HG03103 (cell line): ENCODE results near the gene RBM27.
"Not testable (repeated sequence)": the region's sequence is repeated elsewhere in the genome, so short reads cannot be mapped to it uniquely, and the experiment has no call there.

Experiments
- ATAC-seq: cut with Tn5 transposase; IDR thresholded peaks from one replicate; pipeline ENCODE4 v1.9.1; 2021; ENCODE audit warnings: low read depth; ENCODE audit not compliant: unreplicated experiment

RBM27 gene, protein sequence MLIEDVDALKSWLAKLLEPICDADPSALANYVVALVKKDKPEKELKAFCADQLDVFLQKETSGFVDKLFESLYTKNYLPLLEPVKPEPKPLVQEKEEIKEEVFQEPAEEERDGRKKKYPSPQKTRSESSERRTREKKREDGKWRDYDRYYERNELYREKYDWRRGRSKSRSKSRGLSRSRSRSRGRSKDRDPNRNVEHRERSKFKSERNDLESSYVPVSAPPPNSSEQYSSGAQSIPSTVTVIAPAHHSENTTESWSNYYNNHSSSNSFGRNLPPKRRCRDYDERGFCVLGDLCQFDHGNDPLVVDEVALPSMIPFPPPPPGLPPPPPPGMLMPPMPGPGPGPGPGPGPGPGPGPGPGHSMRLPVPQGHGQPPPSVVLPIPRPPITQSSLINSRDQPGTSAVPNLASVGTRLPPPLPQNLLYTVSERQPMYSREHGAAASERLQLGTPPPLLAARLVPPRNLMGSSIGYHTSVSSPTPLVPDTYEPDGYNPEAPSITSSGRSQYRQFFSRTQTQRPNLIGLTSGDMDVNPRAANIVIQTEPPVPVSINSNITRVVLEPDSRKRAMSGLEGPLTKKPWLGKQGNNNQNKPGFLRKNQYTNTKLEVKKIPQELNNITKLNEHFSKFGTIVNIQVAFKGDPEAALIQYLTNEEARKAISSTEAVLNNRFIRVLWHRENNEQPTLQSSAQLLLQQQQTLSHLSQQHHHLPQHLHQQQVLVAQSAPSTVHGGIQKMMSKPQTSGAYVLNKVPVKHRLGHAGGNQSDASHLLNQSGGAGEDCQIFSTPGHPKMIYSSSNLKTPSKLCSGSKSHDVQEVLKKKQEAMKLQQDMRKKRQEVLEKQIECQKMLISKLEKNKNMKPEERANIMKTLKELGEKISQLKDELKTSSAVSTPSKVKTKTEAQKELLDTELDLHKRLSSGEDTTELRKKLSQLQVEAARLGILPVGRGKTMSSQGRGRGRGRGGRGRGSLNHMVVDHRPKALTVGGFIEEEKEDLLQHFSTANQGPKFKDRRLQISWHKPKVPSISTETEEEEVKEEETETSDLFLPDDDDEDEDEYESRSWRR

DNA sequence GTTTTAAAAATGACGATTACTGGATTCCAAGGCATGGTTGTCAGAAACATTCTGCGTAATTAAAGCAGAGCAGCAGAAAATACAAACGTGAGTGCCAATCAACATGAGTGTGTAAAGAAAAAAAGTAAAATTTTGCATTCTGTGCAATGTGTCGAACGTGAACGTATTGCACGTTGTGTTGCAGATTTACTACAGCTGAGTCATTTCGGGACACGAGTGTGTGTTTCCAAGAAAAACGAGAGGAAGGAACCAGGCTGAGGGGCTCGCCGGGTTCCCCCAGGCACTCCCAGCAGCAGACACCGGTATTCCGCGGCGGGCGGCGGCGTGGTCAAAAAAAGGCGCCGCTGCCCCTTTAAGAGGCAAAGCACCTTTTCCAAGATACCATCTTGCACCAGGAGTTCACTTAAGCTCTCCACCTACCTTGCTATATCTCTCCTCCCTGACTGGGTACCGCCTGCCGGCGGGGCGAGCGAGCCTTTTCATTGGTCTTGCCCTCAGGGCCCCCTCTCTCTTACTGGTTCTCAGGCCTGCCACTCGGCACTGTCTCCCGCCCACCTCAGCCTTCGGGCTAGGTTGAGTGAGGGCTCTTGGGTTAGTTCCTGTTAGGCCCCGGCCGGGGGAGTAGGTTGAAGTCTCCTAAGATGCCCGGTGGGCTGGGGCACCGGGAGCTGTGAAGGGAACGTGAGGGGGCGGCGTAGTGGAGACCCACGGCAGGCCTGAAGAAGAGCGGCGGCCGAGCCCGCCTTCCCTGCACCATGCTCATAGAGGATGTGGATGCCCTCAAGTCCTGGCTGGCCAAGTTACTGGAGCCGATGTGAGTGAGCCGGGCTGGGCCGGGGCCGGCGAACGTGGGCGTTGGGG is at the start of gene RBM27:
TSS of gene RBM27 (plus strand) at position 595 of the 861 bp plus-strand sequence. CDS start at position 756, 161 bp downstream.
- ATAC-seq: peak; percentile 99

DNA sequence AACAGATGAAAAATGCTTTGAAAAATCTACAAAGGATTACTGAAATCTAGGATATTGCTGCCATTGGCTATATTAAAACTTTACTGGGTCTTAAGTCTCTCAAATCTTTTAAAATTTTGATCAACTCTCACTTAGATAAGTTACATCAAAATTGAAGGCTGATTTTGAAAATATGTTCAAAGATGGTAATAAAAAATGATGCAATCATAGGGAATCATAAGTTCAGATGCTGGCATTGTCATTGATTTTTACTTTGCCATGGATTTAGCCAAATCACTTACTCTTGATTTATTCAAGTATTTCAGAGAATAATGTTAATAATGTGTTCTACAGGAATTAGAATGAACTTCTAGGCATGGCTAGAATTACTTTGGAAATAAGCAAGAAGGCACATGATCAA is 45.1 kb upstream of the RBM27 start:
- ATAC-seq: no peak

DNA sequence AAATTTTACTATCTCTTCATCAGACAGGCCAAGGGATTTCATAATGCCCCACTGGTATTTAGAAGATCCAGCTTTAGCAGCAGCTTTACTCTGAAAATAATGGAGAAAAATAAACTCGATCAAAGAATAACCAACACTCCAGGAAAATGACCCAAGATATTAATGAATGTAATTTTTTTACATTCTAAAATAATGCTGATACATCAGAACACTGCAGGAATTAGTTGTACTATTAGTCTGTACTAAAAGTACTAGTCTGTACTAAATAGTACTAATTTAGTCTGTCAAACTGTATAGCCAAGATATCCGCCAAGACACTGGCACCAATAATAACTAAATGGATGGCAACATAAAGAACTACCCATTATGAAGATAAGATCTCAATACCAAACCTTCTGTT is 39.0 kb upstream of the RBM27 start:
- no peak for ATAC-seq

DNA sequence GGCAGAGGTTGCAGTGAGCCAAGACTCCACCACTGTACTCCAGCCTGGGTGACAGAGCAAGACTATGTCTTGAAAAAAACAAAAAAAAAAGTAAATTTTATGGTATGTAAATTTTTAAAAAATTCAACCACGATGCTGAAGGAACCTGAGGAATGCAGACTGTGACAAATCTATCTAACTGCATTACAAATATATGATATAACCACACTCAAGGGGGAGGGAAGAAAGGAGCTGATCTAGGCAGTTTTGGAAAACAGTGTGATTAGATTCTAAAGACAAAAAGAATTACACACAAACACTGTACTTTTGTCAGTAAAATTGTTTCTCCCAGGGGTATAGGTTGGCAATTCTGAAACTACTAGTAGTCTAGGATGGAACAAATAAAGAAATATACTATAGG is 37.9 kb upstream of the RBM27 start:
- ATAC-seq: no peak

DNA sequence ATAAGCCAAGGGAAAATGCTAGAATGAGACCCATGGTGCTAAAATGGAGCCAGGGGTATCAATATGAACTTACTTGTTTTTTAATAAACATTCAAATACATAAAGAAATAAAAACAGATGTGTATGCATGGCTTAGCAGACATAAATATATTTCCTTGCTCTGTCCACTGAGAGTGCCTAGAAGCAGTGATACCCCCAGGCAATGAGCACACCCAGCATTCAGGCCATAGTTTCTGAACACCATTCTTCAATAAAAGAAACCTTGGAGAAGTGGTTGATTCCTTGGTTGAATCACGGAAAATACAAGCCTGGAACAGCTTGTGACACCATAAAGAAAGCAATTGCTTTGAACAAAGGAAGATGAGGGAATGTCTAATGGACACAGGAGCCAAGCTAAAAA is 37.5 kb upstream of the RBM27 start:
- no peak for ATAC-seq

DNA sequence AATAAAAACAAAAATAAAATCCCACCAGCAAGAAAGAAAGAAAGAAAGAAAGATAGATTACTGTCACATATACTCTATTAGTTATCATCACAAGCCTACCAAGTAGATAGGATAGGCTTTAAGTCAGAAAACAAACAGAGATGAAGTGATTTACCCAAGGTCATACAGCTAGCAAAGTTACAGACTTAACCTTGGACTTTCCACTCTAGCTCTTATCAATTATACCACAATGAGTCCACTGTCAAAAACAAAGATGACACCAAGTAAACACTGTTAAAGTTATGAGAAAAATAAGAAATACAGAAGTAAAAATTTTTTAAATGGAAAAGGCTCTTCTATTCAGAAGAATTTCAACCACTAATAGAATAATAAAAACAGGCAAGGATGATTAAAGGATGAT is 34.3 kb upstream of the RBM27 start:
- no peak for ATAC-seq

DNA sequence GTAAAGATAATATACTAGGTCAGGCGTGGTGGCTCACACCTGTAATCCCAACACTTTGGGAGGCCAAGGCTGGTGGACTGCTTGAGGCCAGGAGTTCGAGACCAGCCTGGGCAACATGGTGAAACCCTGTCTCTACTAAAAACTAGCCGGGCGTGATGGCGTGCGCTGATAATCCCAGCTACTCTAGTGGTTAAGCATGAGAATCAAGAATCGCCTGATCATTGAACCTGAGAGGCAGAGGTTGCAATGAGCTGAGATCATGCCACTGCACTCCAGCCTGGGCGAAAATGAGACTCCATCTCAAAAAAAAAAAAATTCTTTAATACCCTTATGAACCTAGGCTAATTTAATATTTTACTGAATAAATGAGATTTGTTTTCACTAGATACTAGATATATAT is 30.4 kb upstream of the RBM27 start:
- peak; percentile 37 for ATAC-seq

DNA sequence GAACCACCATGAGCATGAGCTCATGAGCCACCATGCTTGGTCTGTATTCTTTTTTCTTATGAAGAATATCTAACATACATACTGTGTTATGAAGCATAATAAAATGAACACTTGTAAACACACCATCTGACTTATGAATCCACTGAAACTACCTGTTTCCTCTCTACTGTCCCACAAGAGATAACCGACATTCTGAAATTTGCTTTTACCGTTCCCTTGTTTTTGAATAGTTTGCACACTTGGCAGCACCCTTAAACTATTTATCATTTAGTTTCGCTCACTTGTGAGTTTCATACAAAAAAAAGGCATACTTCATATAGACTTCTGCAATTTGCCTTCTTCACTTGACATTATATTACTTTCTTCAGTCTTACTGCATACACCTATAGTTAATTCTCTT is 29.8 kb upstream of the RBM27 start:
- peak; percentile 93 for ATAC-seq

DNA sequence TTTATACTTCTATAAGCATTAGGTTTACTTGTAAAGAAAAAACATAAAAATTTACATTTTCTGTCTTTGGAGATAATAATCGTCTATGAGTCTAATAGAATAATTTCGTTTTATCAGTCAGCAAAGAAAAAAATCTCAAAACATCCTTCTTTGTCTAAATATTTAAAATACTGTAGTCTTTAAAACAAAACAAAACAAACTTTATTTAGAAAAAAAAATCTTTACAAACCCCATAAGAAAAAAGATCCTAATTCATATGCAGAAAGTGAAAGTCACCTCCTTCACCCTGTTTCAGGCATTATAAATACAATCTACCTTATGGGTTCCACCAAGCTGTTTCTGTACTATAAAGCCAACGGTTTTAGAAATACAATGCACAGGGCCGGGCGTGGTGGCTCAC is 26.6 kb upstream of the RBM27 start:
- no peak for ATAC-seq

DNA sequence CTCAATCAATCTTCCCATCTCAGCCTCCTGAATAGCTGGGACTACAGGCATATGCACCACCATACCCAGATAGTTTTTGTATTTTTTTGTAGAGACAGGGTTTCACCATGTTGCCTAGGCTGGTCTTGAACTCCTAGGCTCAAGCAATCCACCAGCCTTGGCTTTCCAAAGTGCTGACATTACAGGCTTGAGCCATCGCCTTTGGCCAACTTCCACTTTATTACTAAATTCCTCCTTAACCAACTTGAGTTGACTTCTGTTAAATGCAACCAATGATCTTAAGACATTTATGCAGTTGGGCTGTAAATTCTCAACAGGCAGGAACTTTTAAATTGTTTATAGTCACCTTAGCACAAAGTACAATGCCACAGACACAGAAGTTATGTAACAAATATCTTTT is 23.7 kb upstream of the RBM27 start:
- ATAC-seq: no peak

DNA sequence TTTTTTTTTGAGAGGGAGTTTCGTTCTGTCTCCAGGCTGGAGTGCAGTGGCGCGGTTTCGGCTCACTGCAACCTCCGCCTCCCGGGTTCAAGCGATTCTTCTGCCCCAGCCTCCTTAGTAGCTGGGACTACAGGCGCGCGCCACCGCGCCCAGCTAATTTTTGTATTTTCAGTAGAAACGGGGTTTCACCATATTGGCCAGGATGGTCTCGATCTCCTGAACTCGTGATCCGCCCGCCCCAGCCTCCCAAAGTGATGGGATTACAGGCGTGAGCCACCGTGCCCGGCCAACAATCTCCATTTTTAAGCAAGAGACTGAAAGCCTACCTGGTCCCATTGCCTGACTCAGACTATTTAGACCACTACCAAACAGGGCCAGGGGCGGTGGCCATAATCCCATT is 20.0 kb upstream of the RBM27 start:
- not testable (repeated sequence) for ATAC-seq

DNA sequence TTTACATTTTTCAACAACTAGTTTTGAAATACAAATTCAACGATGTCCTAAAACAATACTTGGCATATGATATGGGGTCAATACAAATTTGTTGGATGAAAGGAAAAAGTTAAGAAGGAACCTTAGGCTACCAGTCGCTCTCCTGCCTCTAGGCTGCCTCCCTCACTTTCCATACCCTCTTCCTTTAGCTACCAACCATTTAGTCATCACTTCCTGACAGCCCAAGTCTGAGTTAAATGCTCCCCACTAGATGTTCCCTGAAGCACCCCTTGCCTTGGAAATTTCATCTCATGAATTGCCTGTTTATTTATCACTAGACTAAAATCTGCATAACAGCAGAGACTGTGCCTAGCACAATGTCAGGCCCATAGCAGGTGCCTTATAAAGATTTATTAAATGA is 18.2 kb upstream of the RBM27 start:
- ATAC-seq: no peak

DNA sequence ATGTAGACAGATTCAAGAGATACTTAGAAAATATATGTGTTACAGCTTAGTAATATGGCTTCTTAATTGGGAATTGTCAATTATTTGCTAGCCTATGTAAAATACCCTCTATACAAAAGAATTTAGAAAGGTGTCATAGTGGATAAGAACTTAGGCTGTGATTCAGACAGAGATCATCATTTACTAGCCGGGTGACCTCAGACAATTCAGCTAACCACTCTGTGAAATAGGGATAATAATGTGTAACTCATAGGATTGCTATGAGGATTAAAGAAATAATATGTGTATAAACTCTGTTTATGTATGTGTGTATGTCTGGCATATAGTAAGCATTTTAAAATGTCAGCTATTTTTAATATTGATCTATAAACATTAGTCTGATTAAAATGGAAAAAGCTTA is 15.0 kb upstream of the RBM27 start:
- no peak for ATAC-seq

DNA sequence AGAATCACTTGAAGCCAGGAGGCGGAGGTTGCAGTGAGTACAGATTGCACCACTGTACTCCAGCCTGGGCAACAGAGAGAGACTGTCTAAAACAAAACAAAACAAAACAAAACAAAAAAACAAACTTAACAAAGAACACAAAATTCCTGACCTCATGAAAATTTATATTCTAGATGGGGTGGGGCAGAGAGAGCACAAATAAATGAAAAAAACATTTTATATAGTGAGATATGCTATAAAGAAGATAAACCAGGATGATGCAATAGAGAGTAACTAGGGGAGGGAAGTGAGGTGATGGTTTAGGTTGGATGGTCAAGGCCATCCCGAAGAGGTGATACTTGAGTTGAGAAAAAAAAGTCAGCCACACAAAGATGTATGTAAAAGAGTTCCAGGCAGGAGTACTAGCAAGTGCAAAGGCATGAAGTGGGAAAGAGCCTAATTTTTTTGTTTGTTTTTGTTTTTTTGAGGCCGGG is 10.8 kb upstream of the RBM27 start:
- no peak for ATAC-seq

DNA sequence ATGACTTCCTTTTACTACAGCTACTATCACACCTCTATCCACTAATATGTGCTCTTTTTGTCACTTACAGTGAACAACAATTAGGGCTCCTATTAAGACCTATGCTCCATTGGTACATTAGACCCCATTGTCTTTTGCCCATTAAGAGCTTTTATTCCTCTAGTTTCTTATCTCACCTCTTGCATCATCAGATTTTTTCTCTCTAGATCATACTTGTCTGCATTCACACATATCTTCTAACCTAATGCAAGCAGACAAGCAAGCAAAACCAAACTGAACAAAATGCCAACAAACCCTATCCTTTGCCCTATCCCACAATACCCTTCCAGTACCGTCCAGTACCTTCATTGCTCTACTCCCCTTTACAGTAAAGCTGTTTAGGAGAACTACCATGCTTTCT is 10.1 kb upstream of the RBM27 start:
- no peak for ATAC-seq

DNA sequence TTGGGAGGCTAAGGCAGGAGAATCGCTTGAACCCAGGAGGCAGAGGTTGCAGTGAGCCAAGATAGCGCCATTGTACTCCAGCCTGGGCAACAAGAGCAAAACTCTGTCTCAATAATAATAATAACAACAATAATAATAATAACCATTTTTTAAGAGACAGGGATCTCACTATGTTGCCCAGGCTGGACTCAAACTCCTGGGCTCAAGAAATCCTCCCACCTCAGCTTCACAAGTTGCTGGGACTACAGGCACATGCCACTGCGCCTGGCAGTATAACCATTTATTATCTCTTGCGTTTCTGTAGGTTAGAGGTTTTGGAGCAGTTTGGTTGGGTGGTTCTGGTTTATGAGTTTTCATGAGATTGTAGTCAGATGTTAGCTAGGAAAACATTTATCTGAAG is 8.4 kb upstream of the RBM27 start:
- ATAC-seq: not testable (repeated sequence)

DNA sequence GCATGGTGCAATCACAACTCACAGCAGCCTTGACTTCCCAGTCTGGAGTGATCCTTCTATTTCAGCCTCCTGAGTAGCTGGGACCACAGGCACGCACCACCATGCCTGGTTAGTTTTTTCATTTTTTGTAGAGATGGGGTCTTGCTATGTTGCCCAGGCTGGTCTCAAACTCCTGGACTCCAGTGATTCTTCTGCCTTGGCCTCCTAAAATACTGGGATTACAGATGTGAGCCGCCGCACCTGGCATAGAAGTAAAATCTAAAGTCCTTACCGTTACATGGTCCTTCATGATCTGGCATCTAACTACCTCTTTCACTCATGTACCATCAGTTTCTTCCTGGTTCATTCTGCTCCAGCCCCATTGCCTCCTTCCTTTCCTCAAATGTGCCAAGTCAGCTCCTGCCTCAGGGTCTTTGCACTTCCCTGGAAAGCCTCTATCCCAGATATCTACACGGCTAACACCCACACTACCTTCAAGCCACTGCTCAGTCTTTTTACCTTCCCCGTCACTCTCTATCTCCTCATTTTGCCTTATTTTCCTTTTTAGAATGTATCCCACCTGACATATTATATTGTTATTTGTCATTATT is 6.9 kb upstream of the RBM27 start:
- ATAC-seq: no peak

DNA sequence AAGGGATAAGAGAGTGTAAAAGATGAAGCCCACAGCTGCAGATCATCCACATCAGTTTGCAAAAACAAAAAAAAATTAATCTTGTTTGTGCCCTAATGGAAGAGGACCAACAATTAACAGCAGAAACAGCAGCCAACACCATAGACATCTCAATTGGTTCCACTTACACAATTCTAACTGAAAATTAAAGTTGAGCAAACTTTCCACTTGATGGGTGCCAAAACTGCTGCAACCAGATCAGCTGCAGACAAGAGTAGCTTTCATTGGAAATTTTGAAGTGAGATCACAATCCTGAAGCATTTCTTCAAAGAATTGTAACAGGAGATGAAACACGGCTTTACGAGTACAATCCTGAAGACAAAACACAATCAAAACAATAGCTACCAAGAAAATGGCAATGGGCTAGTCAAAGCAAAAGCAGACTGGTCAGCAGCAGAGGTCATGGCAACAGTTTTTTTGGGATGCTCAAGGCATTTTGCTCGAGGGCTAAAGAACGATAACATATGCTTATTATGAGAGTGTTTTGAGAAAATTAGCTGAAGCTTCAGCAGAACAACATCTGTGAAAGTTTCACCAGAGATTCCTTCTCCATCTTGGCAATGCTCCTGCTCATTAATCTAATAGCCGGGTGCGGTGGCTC is 4.1 kb upstream of the RBM27 start:
- no peak for ATAC-seq

DNA sequence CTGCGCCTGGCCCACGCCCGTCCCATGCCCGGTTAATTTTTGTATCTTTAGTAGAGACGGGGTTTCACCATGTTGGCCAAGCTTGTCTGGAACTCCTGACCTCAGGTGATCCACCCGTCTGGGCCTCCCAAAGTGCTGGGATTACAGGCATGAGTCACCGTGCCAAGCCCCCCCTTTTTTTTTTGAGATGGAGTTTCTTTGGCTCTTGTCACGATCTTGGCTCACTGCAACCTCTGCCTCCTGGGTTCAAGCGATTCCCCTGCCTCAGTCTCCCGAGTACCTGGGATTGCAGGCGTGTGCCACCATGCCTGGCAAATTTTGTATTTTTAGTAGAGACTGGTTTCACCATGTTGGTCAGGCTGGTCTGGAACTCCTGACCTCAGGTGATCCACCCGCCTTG is 1.6 kb upstream of the RBM27 start:
- ATAC-seq: not testable (repeated sequence)

DNA sequence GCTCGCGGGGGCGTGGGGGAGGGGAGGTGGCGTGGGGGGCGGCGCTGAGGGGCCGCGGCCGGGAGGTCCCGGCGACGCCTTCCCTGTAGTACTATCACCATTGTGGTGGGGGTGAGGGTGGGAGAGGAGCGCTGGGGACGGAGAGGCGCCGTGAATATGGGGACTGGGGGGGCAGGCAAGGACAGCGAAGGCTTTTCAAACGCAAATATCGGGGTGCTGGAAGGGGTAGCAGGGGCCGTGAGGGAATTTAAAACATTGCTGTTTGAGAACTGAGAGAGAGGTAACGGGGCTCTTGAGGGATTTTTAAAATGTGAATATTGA is 427 bp downstream of the RBM27 start:
- ATAC-seq: no peak
